K562 (cell line): Measurements from ENCODE around the gene SYNE2.

Experiments
- CHCHD3 ChIP-seq: fragments of 250-450 bp; sonication (Bioruptor Pico); IDR thresholded peaks from 2 replicates; pipeline ENCODE4 v2.1.2; 2022; ENCODE audit warnings: mild to moderate bottlenecking
- JUN ChIP-seq, 2 experiments: sonication (generic) in 1 of 2; formaldehyde crosslinking in 1 of 2; IDR thresholded peaks; 2 replicates each; pipeline versions ENCODE4 v1.6.1 to v1.8.0; 2012 to 2022; ENCODE audit warnings: borderline replicate concordance in 2 of 2, mild to moderate bottlenecking in 2 of 2, improper control_type of control experiment in 1 of 2, low read depth in 1 of 2, low read length in 1 of 2, missing genetic modification reagents in 1 of 2
- LARP7 ChIP-seq: fragments of 450-650 bp; IDR thresholded peaks from 2 replicates; pipeline ENCODE4 v1.6.1; 2016
- TAF1 ChIP-seq: IDR thresholded peaks from 2 replicates; pipeline ENCODE4 v1.6.1; 2011; ENCODE audit warnings: mild to moderate bottlenecking, low read length, moderate library complexity; ENCODE audit not compliant: insufficient read depth, control insufficient read depth, severe bottlenecking; ENCODE audit errors: extremely low read depth

GRCh38 chr14:64098120-64098519 is 245.3 kb downstream of the SYNE2 start:
- TF ChIP-seq CHCHD3 (CRISPR knock-in tag) (no peak), JUN (IDR thresholded peaks at IDR 0.05; ENCODE audit: borderline replicate concordance, low read depth, low read length) (no peak), JUN (CRISPR knock-in tag; IDR thresholded peaks at IDR 0.05; ENCODE audit: borderline replicate concordance) (no peak), TAF1 (no peak), LARP7 (no peak)
